Measurements from ENCODE around the gene SLC13A3. TPM values are rescaled to one million over a fixed set of nuclear protein-coding genes. Genes with fewer than 3 reads are reported as not detected.

The SLC13A3 gene
- total and polyA plus RNA-seq, 2 of the 4 experiments (the other 2 are of a cell fraction), result 2.5 to 4.2 TPM

- no peak overlapping the region for H3K4ac ChIP-seq (ENCODE audit: low read depth, low read length)
- H4K20me1 ChIP-seq (ENCODE audit: insufficient read depth, low read length), result no peaks in the 10 kb centered on the region
- dilution Hi-C loops (cut with HindIII; ENCODE audit: low sequenced_read_pairs, unreplicated experiment), result no loop called here
- H3K14ac ChIP-seq (replicated peaks; ENCODE audit: low read depth, low read length), result no peak overlapping the region
- peaks cover 9% of the 10 kb centered on the region for H3K9me1 ChIP-seq (ENCODE audit: insufficient read depth, low read length)
- TF ChIP-seq BHLHE40 (IDR thresholded peaks at IDR 0.05; ENCODE audit: low read depth, low read length) (no peak), MAZ (IDR thresholded peaks at IDR 0.05; ENCODE audit: borderline replicate concordance, low read depth, low read length) (no peak)
- H3K18ac ChIP-seq (ENCODE audit: low read depth, low read length), result no peak overlapping the region
- H4K5ac ChIP-seq (ENCODE audit: low read depth, low read length), result no peak overlapping the region
- no peak overlapping the region for H3K27ac ChIP-seq (ENCODE audit: insufficient read depth, low read length)
- WGBS, 2 experiments (ENCODE audit: extremely low coverage in 2 of 2, insufficient read length in 1 of 2), result no CpG with 5 or more reads among the region's 2 CpGs
- H2BK120ac ChIP-seq (ENCODE audit: low read depth, low read length), result no peak overlapping the region
- H2AFZ ChIP-seq (replicated peaks; ENCODE audit: low read length, poor library complexity), result no peak overlapping the region
- H3K4me2 ChIP-seq (ENCODE audit: low read depth, low read length), result no peak overlapping the region
- no peak overlapping the region for H2AK9ac ChIP-seq (replicated peaks; ENCODE audit: low read depth, low read length, poor library complexity)
- H3K23ac ChIP-seq (ENCODE audit: low read depth, low read length), result no peak overlapping the region
- no peak overlapping the region for H3K56ac ChIP-seq (ENCODE audit: extremely low read depth, insufficient read depth, low read length)
- ChIA-PET POLR2A (ENCODE audit: unreplicated experiment) (no interaction called here), CTCF (no interaction called here)
- no peaks in the 10 kb centered on the region for H3K79me1 ChIP-seq (ENCODE audit: low read depth in 1 of 2, low read length in 2 of 2)
- DNase-seq, result no peak
- in situ Hi-C loops (cut with MboI; ENCODE audit: low sequenced_read_pairs), result no loop called here
- H4K91ac ChIP-seq (ENCODE audit: insufficient read depth, low read depth, low read length), result no peak overlapping the region
- no TSS peak for BruUV-seq (replicated peaks)
- no peaks in the 10 kb centered on the region for H3K9me3 ChIP-seq (ENCODE audit: control insufficient read depth, insufficient read depth, low read length)
- H3K27me3 ChIP-seq (ENCODE audit: control insufficient read depth, insufficient read depth, low read length), result no peaks in the 10 kb centered on the region
- H3K4me3 ChIP-seq (ENCODE audit: insufficient read depth, low read depth, low read length), result no peak overlapping the region
- no peak overlapping the region for H2BK20ac ChIP-seq (ENCODE audit: low read depth, low read length)
- no peak overlapping the region for H4K8ac ChIP-seq (ENCODE audit: low read depth in 2 of 2, low read length in 2 of 2)
- no peak for ATAC-seq (ENCODE audit: low read depth)
- peaks cover 9% of the 10 kb centered on the region for H3K4me1 ChIP-seq (ENCODE audit: control insufficient read depth, insufficient read depth, low read length)
- H3K36me3 ChIP-seq (ENCODE audit: control insufficient read depth, insufficient read depth, low read length), result no peaks in the 10 kb centered on the region
- H3K9ac ChIP-seq (ENCODE audit: low read depth, low read length), result no peak overlapping the region
- intact Hi-C loops (cut with micrococcal nuclease), result no loop called here
- H2BK15ac ChIP-seq (ENCODE audit: low read depth, low read length), result no peak overlapping the region
- no peak overlapping the region for H2BK5ac ChIP-seq (ENCODE audit: low read depth, low read length, poor library complexity, severe bottlenecking)
- H2AK5ac ChIP-seq (ENCODE audit: low read depth, low read length), result no peak overlapping the region
These were observed 49.8 kb upstream of the SLC13A3 start for GRCh38 chr20:46701057-46701456.
